Liver (tissue), 9 donors: ENCODE measurements around the gene UACA. TPM values are rescaled to one million over a fixed set of nuclear protein-coding genes. Genes with fewer than 3 reads are reported as not detected.

Experiments
- DNase-seq: peaks from one replicate; pipeline ENCODE4 v3.0.0-alpha.2; 2017; ENCODE audit warnings: low spot score
- H3K27ac ChIP-seq, 2 donors: one replicate each; pipeline ENCODE4 v1.7.0; 2013; ENCODE audit warnings: inconsistent platforms in 2 of 2, low read length in 2 of 2, control low read depth in 1 of 2, low read depth in 1 of 2, mild to moderate bottlenecking in 1 of 2
- H3K27me3 ChIP-seq, 4 donors: one replicate each; pipeline versions ENCODE4 v1.6.1 to v1.7.0; 2013; ENCODE audit warnings: low read length in 3 of 4, inconsistent platforms in 1 of 4, mild to moderate bottlenecking in 1 of 4, moderate library complexity in 1 of 4; ENCODE audit not compliant: control insufficient read depth in 4 of 4, insufficient read depth in 4 of 4
- H3K36me3 ChIP-seq, 4 donors: one replicate each; pipeline versions ENCODE4 v1.6.1 to v1.7.0; 2013; ENCODE audit warnings: low read length in 3 of 4, mild to moderate bottlenecking in 3 of 4, low read depth in 1 of 4, moderate library complexity in 1 of 4; ENCODE audit not compliant: control insufficient read depth in 4 of 4, insufficient read depth in 3 of 4
- H3K4me1 ChIP-seq, 4 donors: one replicate each; pipeline versions ENCODE4 v1.6.1 to v1.7.0; 2013; ENCODE audit warnings: low read length in 3 of 4, mild to moderate bottlenecking in 3 of 4, moderate library complexity in 1 of 4; ENCODE audit not compliant: control insufficient read depth in 4 of 4, insufficient read depth in 4 of 4
- H3K4me3 ChIP-seq, 3 donors: one replicate each; pipeline versions ENCODE4 v1.6.1 to v1.7.0; 2013; ENCODE audit warnings: low read length in 3 of 3, control low read depth in 1 of 3, low read depth in 1 of 3, mild to moderate bottlenecking in 1 of 3
- H3K9ac ChIP-seq, 2 donors: one replicate each; pipeline ENCODE4 v1.7.0; 2013; ENCODE audit warnings: low read length in 2 of 2, mild to moderate bottlenecking in 2 of 2, moderate library complexity in 2 of 2, control low read depth in 1 of 2, low read depth in 1 of 2
- H3K9me3 ChIP-seq, 4 donors: one replicate each; pipeline versions ENCODE4 v1.6.1 to v1.7.0; 2013; ENCODE audit warnings: low read length in 3 of 4; ENCODE audit not compliant: control insufficient read depth in 4 of 4
- FOXA1 ChIP-seq: IDR thresholded peaks from 2 replicates; pipeline ENCODE4 v1.6.1; 2016; ENCODE audit warnings: antibody characterized with exemption
- HNF4A ChIP-seq, 2 donors: conservative IDR thresholded peaks; 2 replicates each; pipeline ENCODE4 v1.6.1; 2016; ENCODE audit warnings: antibody characterized with exemption in 2 of 2, mild to moderate bottlenecking in 2 of 2
- HNF4G ChIP-seq: IDR thresholded peaks from 2 replicates; pipeline ENCODE4 v1.6.1; 2016; ENCODE audit warnings: antibody characterized with exemption
- JUND ChIP-seq, 2 donors: IDR thresholded peaks; 2 replicates each; pipeline ENCODE4 v1.6.1; 2016; ENCODE audit warnings: antibody characterized with exemption in 2 of 2
- NR2F2 ChIP-seq: IDR thresholded peaks from 2 replicates; pipeline ENCODE4 v1.6.1; 2016; ENCODE audit warnings: antibody characterized with exemption
- REST ChIP-seq: IDR thresholded peaks from 2 replicates; pipeline ENCODE4 v1.6.1; 2016; ENCODE audit warnings: antibody characterized with exemption, mild to moderate bottlenecking
- RXRA ChIP-seq, 2 donors: IDR thresholded peaks; 2 replicates each; pipeline ENCODE4 v1.6.1; 2017 to 2018; ENCODE audit warnings: antibody characterized with exemption in 2 of 2, mild to moderate bottlenecking in 1 of 2
- SP1 ChIP-seq: IDR thresholded peaks from 2 replicates; pipeline ENCODE4 v1.6.1; 2018; ENCODE audit warnings: antibody characterized with exemption, mild to moderate bottlenecking
- TAF1 ChIP-seq: conservative IDR thresholded peaks from 2 replicates; pipeline ENCODE4 v1.6.1; 2016; ENCODE audit warnings: antibody characterized with exemption, mild to moderate bottlenecking
- ZBTB33 ChIP-seq: IDR thresholded peaks from 2 replicates; pipeline ENCODE4 v1.6.1; 2016; ENCODE audit warnings: antibody characterized with exemption
- WGBS: extraction: QIAGEN DNeasy Blood & Tissue Kit; methylation state at CpG from one replicate; pipeline ENCODE4 v1.1.7; 2013; 5-methylcytosine and 5-hydroxymethylcytosine counted together
- polyA plus RNA-seq, 2 donors: library from polyadenylated mRNA; stranded (reverse) in 1 of 2; unstranded in 1 of 2; fragments of 200-250 nt in 1 of 2; fragments of >200 nt in 1 of 2; fragmentation: Nextera tagmentation in 1 of 2; extraction: Ambion mirVana in 1 of 2; gene quantifications; one replicate each; pipeline versions ENCODE4 v1.2.1 to v1.2.3, GENCODE V29; 2013 to 2015
- total RNA-seq, 2 donors: library from RNA; depleted of rRNA; stranded (reverse); fragments of >200 nt; gene quantifications; one replicate each; pipeline ENCODE4 v1.2.3, GENCODE V29; 2014
- TF ChIP-seq, protein P1 (sequence below): IDR thresholded peaks from 2 replicates; pipeline ENCODE4 v1.6.1; 2016; ENCODE audit warnings: antibody characterized with exemption
- TF ChIP-seq, protein P2 (sequence below): IDR thresholded peaks from 2 replicates; pipeline ENCODE4 v1.6.1; 2016; ENCODE audit warnings: antibody characterized with exemption
- donor health status: healthy.
- donor health status: healthy.
- donor health status: healthy.
- donor health status: healthy.
- donor health status: healthy.

UACA gene
- total and polyA plus RNA-seq, 4 donors: 3.9 to 16.0 (median 10.0) TPM

DNA sequence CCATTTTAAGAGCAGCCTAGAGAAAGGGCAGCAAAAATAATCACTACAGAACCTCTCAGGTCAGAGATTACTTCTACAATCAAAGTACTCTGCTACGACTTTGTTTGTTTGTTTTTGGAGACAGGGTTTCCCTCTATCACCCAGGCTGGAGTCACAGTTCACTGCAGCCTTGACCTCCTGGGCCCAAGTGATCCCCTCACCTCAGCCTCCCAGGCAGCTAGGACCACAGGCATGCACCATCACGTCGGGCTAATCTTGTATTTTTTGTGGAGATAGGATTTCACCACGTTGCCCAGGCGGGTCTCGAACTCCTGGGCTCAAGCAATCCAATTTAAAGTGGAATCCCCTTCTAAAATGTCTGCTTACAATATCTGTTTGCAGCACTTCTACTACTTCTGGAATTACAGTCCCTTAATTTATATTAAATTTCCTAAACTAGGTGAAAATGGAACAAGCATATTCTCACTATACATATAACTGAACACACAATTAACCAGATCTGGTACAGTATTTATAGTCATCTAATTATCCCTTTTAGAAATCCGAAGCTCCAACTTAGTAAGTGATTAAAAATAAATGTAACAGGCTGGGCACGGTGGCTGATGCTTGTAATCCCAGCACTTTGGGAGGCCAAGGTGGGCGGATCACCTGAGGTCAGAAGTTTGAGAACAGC is 4.4 kb downstream of the UACA start:
- Histone ChIP-seq H3K9ac (no peak overlapping the region), H3K27ac (peak overlapping the region in 1 of 2 donors; percentile 40), H3K4me3 (no peak overlapping the region), H3K27me3 (no peaks in the 10 kb centered on the region), H3K9me3 (no peaks in the 10 kb centered on the region), H3K36me3 (no peaks in the 10 kb centered on the region), H3K4me1 (peaks cover 0 to 26% (median 16%) of the 10 kb centered on the region in 4 donors)
- DNase-seq: no peak
- WGBS: 61% methylated on average over 9 of the region's 9 CpGs
- TF ChIP-seq, protein P1, sequence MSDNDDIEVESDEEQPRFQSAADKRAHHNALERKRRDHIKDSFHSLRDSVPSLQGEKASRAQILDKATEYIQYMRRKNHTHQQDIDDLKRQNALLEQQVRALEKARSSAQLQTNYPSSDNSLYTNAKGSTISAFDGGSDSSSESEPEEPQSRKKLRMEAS: no peak
- TF ChIP-seq JUND (IDR thresholded peaks at IDR 0.05) (no peak), FOXA1 (no peak), HNF4A (conservative IDR thresholded peaks at IDR 0.05) (peak in 1 of 2 donors; percentile 21), NR2F2 (peak; percentile 56), REST (no peak), HNF4G (no peak), ZBTB33 (no peak), RXRA (IDR thresholded peaks at IDR 0.05) (peak in 1 of 2 donors; percentile 23)
- TF ChIP-seq, protein P2, sequence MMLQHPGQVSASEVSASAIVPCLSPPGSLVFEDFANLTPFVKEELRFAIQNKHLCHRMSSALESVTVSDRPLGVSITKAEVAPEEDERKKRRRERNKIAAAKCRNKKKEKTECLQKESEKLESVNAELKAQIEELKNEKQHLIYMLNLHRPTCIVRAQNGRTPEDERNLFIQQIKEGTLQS: no peak

GRCh38 chr15:70757627-70758026 is 5.7 kb downstream of the UACA start:
- Histone ChIP-seq H3K36me3 (no peaks in the 10 kb centered on the region), H3K27ac (no peak overlapping the region), H3K4me1 (peaks cover 0 to 24% (median 14%) of the 10 kb centered on the region in 4 donors), H3K27me3 (no peaks in the 10 kb centered on the region), H3K4me3 (no peak overlapping the region), H3K9ac (no peak overlapping the region), H3K9me3 (no peaks in the 10 kb centered on the region)
- 75% methylated on average over 1 of the region's 1 CpG for WGBS
- TF ChIP-seq TAF1: no peak
- TF ChIP-seq FOXA1: no peak
- no peak for TF ChIP-seq HNF4A (conservative IDR thresholded peaks at IDR 0.05)
- TF ChIP-seq ZBTB33: no peak
- no peak for TF ChIP-seq SP1
- DNase-seq: no peak
